Left ventricle myocardium inferior (tissue), 1 donor: ENCODE measurements around the gene SLC46A3. TPM values are rescaled to one million over a fixed set of nuclear protein-coding genes. Genes with fewer than 3 reads are reported as not detected.

Source experiments
- DNase-seq: peaks from one replicate; pipeline ENCODE4 v3.0.0-alpha.2; 2020
- H3K27ac ChIP-seq: fragments of 200-600 bp; replicated peaks from 2 replicates; pipeline ENCODE4 v1.8.0; 2021
- H3K27me3 ChIP-seq: fragments of 200-600 bp; 2 replicates; pipeline ENCODE4 v1.8.0; 2021; ENCODE audit warnings: low read depth
- H3K36me3 ChIP-seq: fragments of 200-600 bp; 2 replicates; pipeline ENCODE4 v1.8.0; 2021
- H3K4me1 ChIP-seq: fragments of 200-600 bp; 2 replicates; pipeline ENCODE4 v1.8.0; 2021
- H3K4me3 ChIP-seq: fragments of 200-600 bp; 2 replicates; pipeline ENCODE4 v1.8.0; 2021; ENCODE audit warnings: mild to moderate bottlenecking, moderate library complexity
- H3K9me3 ChIP-seq: fragments of 200-600 bp; replicated peaks from 2 replicates; pipeline ENCODE4 v1.8.0; 2021
- CTCF ChIP-seq: fragments of 200-600 bp; IDR thresholded peaks from 2 replicates; pipeline ENCODE4 v1.8.0; 2021; ENCODE audit warnings: antibody characterized with exemption, mild to moderate bottlenecking, borderline replicate concordance
- intact Hi-C: fragments of 100-400 bp; cut with micrococcal nuclease; formaldehyde crosslinking; loops from one replicate; pipeline ENCODE4 v1.11.0; 2022
- long read RNA-seq: library from polyadenylated mRNA; unstranded; transcript quantifications from one replicate; pipeline ENCODE4 v2.0.0, GENCODE V29; 2021
- total RNA-seq: library from RNA; stranded (reverse); fragmentation: NEBNext Ultra II Directional; extraction: Animal tissue kit (Norgen Biotek cat#: 25700); gene quantifications from one replicate; pipeline ENCODE4 v1.2.1, GENCODE V29; 2021
- donor health status: DM: no; HTN: yes; CAD: no; lungs with severe emphysema.

Gene SLC46A3
- total RNA-seq = 16.7 TPM
- long read RNA-seq, transcript SLC46A3-201 (6 exons, 3,173 nt) = major isoform, 45 of 51 reads
- long read RNA-seq, partial matches to known transcripts = 1 of 51 reads
- long read RNA-seq, other reads (novel, unspliced or antisense) = 5 of 51 reads

GRCh38 chr13:28718543-28719226 lies at the start of gene SLC46A3:
SLC46A3 (minus strand) TSS chr13:28718970; CDS start chr13:28717998, 972 bp downstream.
- peak within 1 kb of the TSS; percentile 99 for H3K27ac ChIP-seq
- no peaks in the 10 kb centered on the region for H3K36me3 ChIP-seq
- intact Hi-C loops = loop anchor here (10.0 kb wide), 1 partner anchor 76 kb away; no protein-coding TSS in a partner anchor
- peak; percentile 38 for TF ChIP-seq CTCF
- peak within 1 kb of the TSS; percentile 82 for H3K4me3 ChIP-seq
- H3K9me3 ChIP-seq = no peaks in the 10 kb centered on the region
- peak; percentile 100 for DNase-seq
- H3K4me1 ChIP-seq = peaks cover 55% of the 10 kb centered on the region
- no peaks in the 10 kb centered on the region for H3K27me3 ChIP-seq

- Histone ChIP-seq H3K4me3 (no peak overlapping the region), H3K9me3 (peaks cover 10% of the 10 kb centered on the region), H3K36me3 (no peaks in the 10 kb centered on the region), H3K4me1 (no peaks in the 10 kb centered on the region), H3K27ac (no peak overlapping the region), H3K27me3 (no peaks in the 10 kb centered on the region)
- intact Hi-C loops = no loop called here
- no peak for DNase-seq
- no peak for TF ChIP-seq CTCF
Measured at GRCh38 chr13:28763887-28764286, 45.1 kb upstream of the SLC46A3 start.

DNA sequence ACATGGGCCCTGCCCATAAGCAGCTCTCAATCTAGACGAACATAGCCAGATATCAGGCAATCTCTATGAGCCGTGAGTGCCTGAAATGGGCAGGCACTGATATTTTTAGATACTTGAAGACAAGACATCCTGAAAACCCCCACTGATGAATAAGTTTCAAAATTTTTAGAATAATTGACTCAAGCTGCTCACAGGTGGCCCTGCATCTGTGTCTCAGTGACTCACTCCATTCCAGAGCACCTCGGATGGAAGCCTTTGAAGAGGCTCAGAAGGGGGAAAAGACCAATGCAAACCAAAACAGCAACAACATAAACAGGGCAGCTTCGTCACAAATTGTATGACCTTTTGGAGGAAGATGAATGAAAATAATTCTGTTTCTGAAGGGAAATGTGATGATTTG lies 42.8 kb upstream of the SLC46A3 start:
- no peaks in the 10 kb centered on the region for H3K27me3 ChIP-seq
- intact Hi-C loops = no loop called here

GRCh38 chr13:28755546-28755870 lies 36.7 kb upstream of the SLC46A3 start:
- Histone ChIP-seq H3K27me3 (no peaks in the 10 kb centered on the region), H3K27ac (peak overlapping the region; percentile 84), H3K9me3 (peaks cover 26% of the 10 kb centered on the region), H3K4me3 (no peak overlapping the region), H3K4me1 (peaks cover 24% of the 10 kb centered on the region), H3K36me3 (no peaks in the 10 kb centered on the region)
- TF ChIP-seq CTCF = no peak
- DNase-seq = no peak
- intact Hi-C loops = no loop called here

More for the DNA sequence above, 42.8 kb upstream of the SLC46A3 start:
- H3K4me3 ChIP-seq = no peak overlapping the region
- TF ChIP-seq CTCF = no peak
- H3K4me1 ChIP-seq = no peaks in the 10 kb centered on the region
- H3K9me3 ChIP-seq = peaks cover 26% of the 10 kb centered on the region
- DNase-seq = no peak
- no peak overlapping the region for H3K27ac ChIP-seq
- no peaks in the 10 kb centered on the region for H3K36me3 ChIP-seq

DNA sequence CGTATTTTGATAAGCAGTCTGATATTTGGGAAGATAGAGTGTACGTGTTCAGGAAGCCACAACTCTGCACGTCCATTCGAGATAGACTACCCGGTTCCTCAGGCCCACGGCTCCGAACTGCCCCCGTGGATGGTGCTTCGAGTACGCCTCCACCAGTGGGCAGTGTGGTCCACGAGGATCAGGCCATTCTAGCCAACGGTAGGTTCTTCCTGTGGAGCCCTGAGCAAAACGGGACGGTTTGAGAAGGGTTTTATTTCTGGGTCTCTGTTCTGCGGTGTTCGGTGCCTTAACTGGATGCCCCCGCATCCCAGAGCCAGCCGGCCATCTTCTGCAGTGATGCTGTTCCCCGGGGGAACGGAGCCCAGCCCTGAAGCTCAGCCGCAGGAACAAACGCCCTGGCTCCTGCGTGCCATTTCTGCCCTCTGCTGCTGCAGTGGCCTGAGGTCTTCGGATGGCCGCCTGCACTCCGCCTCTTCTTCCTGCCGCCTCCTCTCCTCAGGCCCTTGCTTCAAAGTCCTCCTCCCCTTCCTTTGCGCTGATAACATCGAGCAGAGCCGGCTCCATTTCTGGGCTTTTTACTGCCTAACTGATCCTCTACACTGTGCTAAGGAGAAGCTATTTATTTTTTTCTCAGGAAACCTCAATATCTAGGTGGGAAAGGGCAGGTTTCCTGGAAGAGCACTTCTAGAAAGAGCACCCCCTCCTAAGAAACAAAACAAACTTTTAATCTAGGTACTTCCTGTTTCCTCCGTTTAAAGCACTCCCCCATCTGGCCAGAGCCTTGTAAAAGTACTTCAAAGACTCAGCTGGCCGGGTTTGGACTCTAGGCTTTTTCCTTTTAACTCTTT lies 36.2 kb upstream of the SLC46A3 start:
- TF ChIP-seq CTCF = peak; percentile 60
- H3K4me1 ChIP-seq = peaks cover 30% of the 10 kb centered on the region
- intact Hi-C loops = no loop called here
- no peaks in the 10 kb centered on the region for H3K36me3 ChIP-seq
- DNase-seq = peak; percentile 36
- peak overlapping the region; percentile 84 for H3K27ac ChIP-seq
- H3K9me3 ChIP-seq = peaks cover 26% of the 10 kb centered on the region
- no peaks in the 10 kb centered on the region for H3K27me3 ChIP-seq
- H3K4me3 ChIP-seq = peak overlapping the region; percentile 53
